GM20000 (cell line): Measurements from ENCODE around the gene TTC7B.

Experiments used
- DNase-seq: peaks from one replicate; pipeline ENCODE4 v3.0.0; 2012; ENCODE audit warnings: low spot score
- TF ChIP-seq, protein P1 (sequence below): IDR thresholded peaks from 2 replicates; pipeline ENCODE4 v1.5.1; 2012; ENCODE audit warnings: mild to moderate bottlenecking, control low read depth; ENCODE audit errors: extremely low read depth, missing control alignments

The TTC7B gene

GRCh38 chr14:90778571-90779255 lies 37.5 kb downstream of the TTC7B start:
- TF ChIP-seq, protein P1, sequence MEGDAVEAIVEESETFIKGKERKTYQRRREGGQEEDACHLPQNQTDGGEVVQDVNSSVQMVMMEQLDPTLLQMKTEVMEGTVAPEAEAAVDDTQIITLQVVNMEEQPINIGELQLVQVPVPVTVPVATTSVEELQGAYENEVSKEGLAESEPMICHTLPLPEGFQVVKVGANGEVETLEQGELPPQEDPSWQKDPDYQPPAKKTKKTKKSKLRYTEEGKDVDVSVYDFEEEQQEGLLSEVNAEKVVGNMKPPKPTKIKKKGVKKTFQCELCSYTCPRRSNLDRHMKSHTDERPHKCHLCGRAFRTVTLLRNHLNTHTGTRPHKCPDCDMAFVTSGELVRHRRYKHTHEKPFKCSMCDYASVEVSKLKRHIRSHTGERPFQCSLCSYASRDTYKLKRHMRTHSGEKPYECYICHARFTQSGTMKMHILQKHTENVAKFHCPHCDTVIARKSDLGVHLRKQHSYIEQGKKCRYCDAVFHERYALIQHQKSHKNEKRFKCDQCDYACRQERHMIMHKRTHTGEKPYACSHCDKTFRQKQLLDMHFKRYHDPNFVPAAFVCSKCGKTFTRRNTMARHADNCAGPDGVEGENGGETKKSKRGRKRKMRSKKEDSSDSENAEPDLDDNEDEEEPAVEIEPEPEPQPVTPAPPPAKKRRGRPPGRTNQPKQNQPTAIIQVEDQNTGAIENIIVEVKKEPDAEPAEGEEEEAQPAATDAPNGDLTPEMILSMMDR: no peak
- DNase-seq: no peak

DNA sequence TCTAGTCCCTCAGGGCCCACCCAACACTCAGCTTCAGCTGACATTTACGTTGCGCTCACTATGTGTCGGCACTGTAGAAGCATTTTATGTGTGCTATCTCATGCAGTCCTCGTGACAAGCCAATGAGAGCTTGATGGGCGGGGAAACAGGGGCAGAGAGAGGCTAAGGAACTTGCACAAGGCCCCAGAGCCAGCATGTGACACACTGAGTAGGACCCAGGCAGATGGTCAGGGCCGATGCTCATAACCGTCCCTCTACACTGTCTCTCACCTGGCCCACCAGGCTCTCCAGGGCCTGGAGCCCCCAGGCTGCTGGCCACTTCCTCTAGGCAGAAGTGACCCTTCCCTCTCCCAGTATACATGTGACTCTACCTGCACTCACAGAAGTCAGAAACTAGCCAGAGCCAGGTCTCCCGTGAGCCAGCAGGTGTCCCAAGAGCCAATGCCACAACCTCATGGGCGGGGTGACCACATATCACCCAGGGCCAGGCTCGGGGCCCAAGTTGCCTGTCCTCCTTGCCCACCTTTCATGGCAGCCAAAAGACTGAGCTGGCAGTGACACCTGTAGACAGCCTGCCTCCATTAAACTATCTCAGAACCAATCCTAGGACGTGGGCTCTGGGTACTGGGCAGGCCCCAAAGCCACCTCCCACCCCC lies 38.3 kb downstream of the TTC7B start:
- no peak for DNase-seq
- TF ChIP-seq, protein P1: no peak

GRCh38 chr14:90777358-90777757 lies 38.9 kb downstream of the TTC7B start:
- TF ChIP-seq, protein P1: no peak
- DNase-seq: no peak

- TF ChIP-seq, protein P1: no peak
- DNase-seq: no peak
Observed at GRCh38 chr14:90775441-90775840, 40.8 kb downstream of the TTC7B start.

DNA sequence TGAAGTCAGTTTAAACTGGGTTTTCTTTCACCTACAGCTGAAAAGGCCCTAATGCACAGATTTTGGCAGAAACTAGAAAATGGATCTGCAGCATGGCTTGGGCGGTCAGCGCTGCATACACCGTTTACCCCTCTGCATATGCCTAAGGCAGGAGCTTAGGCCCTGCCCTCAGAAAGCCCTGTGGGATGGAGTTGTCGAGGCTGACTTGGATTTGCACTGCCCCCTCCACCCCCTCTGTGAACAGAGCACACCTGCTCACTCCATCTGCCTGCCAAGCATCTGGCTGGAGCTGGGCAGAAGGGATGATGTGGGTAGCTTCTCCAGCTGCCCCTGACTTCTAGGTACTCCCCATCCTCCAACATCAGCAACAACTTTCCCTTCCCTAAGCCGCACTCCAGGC lies 41.9 kb downstream of the TTC7B start:
- TF ChIP-seq, protein P1: no peak
- DNase-seq: no peak

DNA sequence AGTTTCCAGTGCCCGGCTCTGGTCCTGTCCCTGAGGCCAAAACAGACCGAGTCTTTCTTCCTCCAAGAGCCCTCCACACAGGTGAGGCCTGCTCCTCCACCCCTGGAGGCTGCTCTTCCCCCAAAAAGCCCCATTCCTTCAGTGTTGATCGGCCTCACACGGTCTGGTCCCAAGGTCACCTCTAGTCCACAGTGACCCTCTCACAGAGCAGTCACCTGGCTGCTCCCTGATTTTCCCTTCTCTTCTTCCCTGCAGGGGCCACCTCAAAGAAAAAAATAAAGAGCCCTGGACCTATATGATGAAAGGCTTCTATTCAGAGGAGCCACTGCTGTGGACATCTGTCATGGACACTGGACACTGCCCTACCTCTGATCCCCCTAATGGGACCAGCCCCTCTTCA lies 42.5 kb downstream of the TTC7B start:
- TF ChIP-seq, protein P1: no peak
- no peak for DNase-seq

GRCh38 chr14:90773196-90773486 lies 43.1 kb downstream of the TTC7B start:
- TF ChIP-seq, protein P1: no peak
- no peak for DNase-seq
